ENCODE data around the gene RFFL. TPM values are rescaled to one million over a fixed set of nuclear protein-coding genes. Genes with fewer than 3 reads are reported as not detected.

RFFL gene
- polyA plus RNA-seq, 3 donors, result 19.6 to 23.8 (median 23.8) TPM

DNA sequence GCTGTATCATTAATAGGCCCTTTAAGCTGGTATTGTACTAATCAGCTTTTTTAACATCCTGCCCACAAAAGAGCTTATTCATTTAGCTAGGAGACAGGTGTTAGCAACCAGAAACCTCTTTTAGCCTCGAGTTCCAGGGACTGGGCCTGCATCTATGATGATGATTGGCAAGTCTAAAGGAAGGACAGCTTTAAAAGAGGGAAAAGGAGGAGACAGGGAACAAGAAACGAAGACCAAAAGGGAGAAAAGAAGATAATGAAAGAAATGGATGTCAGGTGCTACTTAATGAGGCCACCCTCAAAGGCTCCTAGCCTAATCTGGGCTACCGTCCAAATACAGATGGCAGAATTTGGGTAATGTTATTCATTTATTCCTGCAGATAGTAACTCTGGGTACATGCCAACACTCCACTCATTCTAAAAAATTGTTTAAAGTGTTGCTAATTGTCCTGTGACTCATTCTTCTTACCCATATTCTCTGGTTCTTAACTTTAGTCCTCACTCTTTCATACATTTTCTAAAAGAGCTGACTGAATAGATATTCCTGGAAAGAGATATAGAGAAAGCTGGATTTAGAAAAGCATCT, 18.7 kb upstream of the RFFL start:
- DNase-seq (ENCODE audit: low read depth in 3 of 3, low spot score in 2 of 3), result no peak

DNA sequence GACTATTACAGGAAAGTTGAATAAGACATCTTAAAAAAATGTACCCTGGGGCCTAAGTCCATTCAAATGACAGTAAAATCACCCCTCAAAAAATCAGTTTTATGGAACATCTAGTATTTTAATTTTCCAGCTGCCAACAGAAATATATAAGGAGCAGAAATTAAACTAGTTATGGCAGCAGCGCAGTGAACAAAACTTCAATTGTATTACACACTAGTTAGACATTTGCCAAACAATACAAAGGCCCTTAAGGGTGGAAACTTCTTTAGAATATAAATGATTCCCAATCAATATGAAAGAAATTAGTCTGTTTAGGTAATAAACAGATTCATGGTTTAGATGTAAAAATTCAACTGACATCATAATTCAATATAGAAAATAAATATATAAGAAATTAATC, 18.1 kb upstream of the RFFL start:
- DNase-seq (ENCODE audit: low read depth in 3 of 3, low spot score in 2 of 3), result no peak

DNA sequence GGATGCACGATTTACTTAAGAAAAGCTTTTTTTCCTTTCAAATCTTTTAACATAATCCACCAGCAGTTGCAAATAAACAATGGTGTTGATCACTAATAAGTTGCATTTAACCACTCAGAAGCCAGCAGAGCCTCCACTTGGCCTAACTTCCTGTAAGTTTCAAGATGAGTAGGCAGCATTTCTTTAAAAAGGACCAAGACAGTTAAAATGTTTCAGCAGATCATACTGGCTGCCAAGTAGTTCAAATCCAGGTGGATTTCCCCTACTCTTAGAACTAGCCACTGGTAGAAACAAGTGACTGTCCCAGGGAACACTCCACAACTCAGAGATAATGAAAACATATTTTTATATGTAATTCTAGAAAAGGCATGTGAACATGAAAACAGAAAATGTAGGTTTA, 17.0 kb upstream of the RFFL start:
- DNase-seq (ENCODE audit: low read depth in 3 of 3, low spot score in 2 of 3), result no peak

DNA sequence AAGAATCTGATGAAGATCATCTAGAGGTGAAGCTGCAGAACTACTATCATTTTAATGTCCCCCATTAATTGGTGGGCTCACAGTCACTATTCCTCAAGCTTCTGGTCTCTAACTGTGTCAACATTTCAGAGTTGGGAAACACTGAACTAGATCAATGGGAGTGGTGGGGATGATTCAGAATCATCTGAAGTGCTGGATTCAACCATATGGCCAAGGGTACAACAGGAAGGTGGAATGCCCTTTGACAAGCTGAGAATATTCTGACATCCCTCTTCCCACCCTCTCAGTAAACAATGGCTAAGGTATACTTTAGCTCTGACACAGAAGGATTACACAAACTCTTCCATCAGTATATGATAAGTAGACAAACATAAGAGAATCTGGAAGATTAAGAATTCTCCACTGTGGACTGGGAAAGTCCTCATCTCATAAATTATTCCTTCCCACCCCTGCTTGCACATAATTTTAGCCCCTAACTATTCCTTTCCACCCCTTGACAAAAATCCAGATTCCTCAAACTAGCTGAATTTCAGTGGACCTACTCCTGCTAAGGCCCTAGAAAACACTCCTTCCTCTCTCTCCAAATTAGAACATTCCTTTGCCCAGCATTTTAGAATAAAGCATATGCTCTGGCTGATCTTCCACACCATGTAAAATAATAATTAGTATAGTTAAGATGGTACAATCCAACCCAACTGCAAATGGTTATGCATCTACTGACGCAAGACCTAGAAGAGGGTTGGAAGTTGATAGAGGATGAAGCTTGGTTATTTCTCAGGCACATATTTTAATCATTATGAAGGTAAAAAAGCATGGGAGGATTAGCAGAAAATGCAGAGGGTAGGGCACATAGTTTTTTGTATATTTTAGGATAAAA, 16.3 kb upstream of the RFFL start:
- DNase-seq (ENCODE audit: low read depth in 3 of 3, low spot score in 2 of 3), result no peak

DNA sequence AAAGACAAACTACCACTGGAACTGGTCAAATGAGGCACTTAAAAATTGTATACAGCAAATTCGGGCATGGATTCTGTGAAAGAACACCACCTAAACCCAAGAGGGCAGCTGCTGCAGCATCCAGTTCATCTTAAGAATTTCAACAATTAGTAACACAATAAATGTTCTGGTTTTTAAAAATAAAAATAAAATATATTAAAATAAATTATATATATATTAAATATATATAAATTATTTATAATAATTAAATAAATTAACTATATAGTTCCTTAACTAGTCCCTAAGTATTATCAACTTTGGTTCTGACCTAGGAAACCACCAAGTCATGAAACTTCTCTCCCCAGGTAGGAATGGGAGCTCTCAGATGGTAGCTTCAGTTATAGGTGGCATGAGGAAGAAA, 13.4 kb upstream of the RFFL start:
- no peak for DNase-seq (ENCODE audit: low read depth in 3 of 3, low spot score in 2 of 3)

DNA sequence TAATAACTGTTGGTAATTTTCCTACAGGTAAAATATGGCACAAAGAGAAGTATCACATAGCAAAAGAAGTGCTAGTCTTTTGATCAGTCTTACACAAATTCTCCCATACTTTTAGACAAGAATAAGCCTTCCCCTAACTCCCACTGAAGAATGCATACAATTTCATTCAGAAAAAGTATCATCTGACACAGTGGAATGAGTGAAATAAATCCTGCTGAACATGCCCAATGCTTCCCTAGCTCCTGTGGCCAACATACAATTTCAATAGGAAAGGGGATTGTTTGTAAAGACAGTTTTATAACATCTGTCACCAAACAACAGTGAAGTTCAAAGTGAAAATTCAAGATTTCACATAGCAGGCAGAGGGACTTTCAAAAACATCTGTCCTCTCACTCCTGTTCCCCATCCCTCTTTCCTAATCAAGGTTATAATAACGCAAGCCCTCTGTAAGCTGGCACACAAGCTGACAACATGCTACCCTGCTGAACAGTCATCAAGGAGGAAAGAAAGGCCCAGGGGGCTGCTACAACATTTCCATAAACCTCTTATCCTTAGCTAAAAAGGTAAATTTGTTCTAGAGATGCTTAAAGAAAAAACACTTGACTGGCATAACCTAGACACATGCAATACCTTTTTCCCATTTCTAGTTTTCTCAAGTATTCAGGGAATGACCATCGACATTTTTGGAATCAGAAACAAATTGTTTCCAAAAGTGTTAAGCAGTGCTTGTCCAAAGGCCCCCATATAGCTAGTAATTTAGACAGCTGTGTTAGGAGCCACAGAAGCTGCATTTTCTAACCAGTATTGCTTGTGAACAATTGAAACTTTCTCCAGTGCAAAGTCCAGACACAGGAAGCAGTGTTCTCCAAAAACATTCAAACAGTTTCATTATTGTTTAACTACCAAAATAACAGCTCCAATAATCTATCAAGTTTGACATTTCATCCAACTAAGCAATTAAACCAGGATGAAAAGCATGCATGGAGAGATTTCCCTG, 11.5 kb upstream of the RFFL start:
- DNase-seq (ENCODE audit: low read depth in 3 of 3, low spot score in 2 of 3), result no peak

DNA sequence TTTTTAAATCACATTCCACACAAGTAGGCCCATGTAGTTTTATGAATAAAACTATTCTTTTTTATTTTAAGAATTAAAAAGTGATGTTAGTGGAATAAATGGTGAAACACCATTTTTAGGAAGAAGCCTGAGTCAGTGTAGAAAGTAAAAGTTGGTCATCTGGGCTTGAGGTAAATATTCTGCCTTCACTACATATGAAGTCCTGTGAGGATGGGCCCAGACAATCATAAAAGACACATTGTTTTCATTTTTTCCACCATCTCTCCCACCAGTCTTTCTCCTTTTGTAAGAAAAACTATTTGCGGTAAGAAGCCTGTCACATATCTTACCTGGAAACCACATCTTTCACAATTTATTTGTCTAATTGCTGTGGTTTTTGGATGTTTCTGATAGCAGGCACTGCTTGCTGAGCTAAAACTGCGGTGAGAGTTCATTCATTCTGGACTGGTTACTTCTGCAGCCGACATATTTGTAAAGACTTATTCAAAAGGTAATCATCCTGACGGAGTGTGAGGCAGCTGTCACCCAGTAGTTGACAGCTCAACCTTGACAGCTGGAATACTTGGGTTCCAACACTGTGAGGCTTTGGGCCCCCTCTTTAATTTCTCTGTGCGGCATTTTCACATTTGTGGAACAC, 10.6 kb upstream of the RFFL start:
- no peak for DNase-seq (ENCODE audit: low read depth in 3 of 3, low spot score in 2 of 3)

DNA sequence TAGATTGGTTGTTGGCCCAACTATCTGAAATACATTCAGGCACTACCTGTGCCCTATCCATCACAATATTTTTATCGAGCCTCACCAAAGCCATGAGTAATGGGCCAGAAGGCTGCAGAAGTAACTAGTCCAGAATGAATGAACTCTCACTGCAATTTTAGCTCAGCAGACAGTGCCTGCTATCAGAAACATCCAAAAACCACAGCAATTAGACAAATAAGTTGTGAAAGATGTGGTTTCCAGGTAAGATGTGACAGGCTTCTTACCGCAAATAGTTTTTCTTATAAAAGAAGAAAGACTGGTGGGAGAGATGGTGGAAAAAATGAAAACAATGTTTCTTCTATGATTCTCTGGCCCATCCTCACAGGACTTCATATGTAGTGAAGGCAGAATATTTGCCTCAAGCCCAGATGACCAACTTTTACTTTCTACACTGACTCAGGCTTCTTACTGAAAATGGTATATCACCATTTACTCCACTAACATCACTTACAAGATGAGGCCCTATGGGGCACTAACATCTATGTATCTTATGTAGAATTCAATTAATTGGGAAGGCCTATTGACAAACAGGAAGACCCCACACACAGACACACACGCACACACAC, 9.8 kb upstream of the RFFL start:
- no peak for DNase-seq (ENCODE audit: low read depth in 3 of 3, low spot score in 2 of 3)

DNA sequence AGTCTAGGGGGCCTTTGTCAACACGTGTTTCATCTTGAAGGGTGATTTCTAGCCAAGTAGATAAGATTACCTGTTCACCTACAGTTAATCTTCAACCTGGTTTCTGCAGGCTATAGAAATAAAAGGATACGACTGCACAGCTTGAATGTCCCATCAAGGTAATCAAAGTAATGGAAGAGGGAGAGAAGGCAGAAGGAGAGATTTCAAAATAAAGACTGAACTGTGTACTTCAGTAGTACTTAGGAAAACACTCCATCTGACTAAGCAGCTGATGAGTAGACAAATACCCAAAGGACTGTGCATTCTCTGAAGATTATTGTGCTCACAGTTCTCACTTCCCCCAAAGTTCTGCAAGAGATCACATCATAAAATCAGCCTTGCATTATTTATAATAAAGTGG, 5.8 kb upstream of the RFFL start:
- DNase-seq (ENCODE audit: low read depth in 3 of 3, low spot score in 2 of 3), result no peak

DNA sequence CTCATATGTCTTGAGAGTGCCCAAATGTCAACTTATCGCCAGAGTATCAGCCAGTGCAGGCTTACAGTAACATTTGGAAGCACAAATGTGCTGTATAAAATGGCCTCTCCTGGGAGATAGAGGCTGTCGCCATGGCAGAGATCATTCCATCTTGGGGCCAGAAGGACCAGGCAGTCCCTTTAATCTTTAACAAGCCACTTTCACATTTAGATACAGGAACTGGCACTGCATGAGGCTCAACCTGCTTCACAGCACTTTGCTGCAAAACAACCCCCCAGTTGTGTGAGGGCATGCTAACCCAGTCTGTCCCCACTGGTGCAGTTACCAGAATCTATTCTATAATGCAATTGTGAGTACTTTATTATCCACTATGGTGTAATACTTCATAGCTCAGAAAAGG, 4.7 kb upstream of the RFFL start:
- DNase-seq (ENCODE audit: low read depth in 3 of 3, low spot score in 2 of 3), result no peak

DNA sequence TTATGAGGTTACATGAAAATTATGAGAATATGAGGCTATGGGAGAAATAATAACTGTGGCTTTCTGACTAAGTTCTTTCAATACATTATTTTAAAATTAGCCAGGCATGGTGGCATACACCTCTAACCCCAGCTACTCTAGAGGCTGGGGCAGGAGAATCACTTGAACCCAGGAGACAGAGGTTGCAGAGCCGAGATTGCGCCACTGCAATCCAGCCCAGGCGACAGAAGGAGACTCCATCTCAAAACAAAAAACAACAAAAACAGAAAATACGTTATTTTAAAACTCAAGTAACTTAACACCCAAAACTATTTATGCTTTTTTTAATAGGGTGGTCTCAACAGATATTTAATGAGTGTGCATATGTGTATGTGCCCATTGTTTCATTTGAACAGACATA, 2.4 kb upstream of the RFFL start:
- DNase-seq (ENCODE audit: low read depth in 3 of 3, low spot score in 2 of 3), result no peak

DNA sequence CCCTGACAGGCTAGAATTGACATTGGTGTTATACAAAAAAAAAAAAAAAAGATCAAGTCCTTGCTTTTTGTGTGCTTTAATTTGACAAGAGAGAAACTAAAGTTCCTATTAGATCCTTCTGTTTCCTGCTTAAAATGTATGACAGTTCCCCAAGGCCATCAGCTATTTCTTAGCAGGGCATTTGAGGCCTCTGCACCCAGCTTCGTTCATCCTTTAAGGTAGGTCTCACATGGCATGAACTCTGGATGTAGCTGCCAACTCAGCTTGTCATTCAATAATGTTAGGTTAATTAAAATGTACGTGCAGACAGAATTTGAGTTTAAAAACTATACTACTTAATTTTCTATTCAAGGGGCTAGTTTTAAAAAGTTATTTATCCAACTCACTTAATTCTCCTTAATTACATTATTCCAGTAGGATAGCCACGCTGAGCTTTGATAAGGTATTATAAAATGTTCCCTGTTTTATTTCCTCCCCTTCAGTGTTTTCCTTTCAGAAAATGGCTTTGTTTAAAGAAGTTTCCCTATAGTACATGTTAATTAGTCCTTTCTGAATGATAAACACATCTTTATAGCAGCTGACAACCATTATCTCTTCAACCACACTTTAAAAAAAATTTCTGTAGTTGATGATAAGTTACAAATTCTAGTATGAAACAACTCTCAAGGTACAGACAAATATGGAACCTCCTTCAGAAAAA, 1.2 kb upstream of the RFFL start:
- no peak for DNase-seq (ENCODE audit: low read depth in 3 of 3, low spot score in 2 of 3)

DNA sequence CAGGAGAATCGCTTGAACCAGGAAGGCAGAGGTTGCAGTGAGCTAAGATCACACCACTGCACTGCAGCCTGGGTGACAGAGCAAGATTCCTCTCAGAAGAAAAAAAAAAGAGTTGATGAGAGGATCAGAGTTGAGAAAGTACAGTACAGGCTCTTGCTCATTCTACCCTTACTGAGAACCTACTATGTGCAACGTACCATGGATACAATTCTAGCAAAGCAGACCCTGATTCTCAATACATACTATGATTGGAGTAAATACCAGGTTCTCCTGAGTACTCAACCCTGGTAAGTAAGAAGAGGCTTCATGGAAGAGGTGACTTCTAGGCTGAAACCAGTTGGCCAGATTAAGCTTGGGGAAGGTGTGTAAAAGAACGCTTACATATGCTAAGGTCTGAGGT, 1.2 kb downstream of the RFFL start:
- no peak for DNase-seq (ENCODE audit: low read depth in 3 of 3, low spot score in 2 of 3)

DNA sequence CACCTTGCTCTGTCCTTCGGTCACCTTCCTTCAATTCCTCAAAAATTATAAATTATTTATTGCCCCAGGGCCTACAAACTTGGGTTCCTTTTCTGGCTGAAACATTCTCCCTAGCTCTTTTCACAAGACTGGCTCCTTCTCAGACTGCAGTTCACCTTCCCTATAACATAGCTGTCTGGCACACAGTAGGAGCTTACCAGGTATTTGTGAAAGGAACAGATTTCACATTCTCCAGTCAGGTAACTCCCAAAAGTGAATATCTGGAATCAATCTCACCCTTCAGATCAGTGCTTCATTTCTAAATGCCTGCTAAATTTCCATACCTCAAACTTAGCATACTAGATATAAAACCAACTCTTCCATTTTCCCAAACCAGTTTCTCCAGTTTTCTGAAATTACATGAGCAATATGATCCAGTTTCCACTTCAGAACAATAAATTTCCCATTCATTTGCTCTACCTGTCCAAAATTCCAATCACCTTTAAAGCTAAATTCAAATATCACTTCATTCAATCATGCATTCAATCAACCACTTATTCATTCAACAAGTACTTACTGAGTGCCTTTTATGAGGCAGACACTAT, 6.1 kb downstream of the RFFL start:
- DNase-seq (ENCODE audit: low read depth in 3 of 3, low spot score in 2 of 3), result no peak

DNA sequence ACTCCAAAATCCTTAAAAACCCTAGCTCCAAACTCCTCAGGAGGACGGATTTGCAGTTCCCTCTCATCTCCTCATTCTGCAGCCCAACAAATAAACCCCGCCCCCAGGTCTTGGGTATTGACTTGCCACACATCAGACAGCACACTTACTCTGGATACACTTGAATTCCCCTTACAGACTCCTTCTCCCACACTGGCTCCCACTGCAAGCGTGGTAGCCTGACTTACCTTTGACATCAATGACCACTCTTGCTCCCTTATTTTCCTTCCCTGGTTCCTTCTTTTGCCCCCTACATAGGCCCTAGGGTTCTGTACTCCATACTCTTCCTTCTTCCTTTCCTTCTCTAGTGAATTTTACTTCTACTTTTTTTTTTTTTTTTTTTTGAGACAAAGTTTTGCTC, 7.5 kb downstream of the RFFL start:
- DNase-seq (ENCODE audit: low read depth in 3 of 3, low spot score in 2 of 3), result no peak

DNA sequence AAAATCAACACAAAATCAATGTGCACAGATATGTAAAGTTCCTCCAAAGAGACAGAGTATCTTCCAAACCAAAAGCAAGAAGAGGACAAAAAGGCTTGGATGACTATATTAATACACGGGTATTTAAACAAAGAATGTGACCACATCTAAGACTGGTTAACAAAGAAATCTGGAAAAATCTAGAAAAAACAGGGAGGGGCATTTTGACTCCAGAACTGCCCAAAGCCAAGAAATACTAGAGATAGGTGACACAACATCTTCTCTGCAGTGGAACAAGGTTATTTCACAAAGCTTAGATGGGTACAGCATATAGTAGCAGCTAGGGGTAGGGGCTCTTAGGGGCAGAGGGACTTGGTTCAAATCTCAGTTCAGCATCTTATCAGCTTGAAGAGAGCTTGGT, 10.3 kb downstream of the RFFL start:
- no peak for DNase-seq (ENCODE audit: low read depth in 3 of 3, low spot score in 2 of 3)

DNA sequence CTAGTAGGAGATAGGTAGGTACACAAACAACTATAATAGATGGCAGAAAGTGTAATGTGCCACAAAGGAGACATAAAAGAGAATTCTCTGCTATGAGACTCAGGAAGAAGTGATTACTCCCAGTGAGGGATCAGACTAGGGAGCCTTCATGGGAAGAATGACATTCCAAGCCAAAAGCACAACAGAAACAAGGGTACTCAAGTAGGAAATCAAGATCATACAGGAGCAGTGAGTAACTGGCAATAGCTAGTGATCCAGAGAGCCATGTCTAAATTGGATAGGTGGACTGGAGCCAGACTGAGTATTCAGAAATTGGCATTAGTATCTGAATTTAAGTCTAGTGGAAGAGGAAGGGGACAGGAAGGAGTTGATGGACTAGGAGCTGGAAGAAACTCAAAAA, 10.7 kb downstream of the RFFL start:
- DNase-seq (ENCODE audit: low read depth in 3 of 3, low spot score in 2 of 3), result no peak

DNA sequence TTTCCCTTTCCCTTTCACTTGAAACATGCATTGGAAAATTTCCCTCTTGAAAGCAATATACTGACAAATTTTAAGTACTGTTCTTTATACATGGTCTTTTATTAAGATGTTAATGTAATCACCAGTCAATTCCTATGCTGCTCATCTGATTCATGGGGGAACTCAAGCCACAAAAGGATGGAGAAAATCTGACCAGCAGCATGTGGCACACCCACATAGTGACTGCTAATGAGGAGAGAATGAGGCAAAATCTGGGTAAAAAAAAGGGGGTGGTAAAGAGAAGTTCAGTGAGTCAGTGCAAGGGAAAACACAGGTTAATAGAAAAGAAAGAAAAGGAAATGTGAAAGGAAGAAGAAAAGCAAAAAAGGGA, 11.3 kb downstream of the RFFL start:
- DNase-seq (ENCODE audit: low read depth in 3 of 3, low spot score in 2 of 3), result no peak

DNA sequence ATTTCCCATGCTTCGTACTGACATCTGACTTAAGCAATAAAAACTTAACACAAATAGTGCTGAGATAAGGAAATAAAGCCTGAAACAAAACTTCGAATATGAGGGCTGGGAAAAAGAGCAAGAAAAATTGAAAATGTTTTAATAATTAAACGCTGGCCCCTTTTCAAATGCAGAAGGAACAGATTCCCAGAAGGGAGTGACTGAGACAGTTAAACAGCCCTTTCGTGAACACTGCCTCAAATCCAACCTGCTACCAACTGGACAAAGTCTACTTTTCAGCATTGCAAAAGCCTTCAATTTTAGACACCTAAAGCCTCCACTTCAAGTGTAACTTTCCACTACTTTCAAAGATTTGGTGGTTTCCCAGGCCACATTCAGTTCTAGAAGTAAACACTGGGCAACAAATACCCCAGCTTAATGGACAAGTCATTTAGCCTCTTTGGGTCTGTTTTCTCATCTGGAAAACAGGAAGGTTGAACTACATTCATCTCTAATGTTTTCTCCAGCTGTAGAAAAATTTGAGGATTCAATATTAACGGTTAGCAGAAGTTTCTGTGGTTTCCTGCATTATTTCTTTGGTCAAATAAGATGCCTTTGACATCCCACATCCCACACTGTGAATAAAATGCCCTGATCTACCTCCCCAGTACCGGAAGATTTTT, 11.8 kb downstream of the RFFL start:
- DNase-seq (ENCODE audit: low read depth in 3 of 3, low spot score in 2 of 3), result no peak

Measured in right renal cortex interstitium (tissue), 3 donors.